HG03064 (cell line): ENCODE data around the gene PROK1.
"Not testable (repeated sequence)": the region's sequence is repeated elsewhere in the genome, so short reads cannot be mapped to it uniquely, and the experiment has no call there.

Source experiments
- ATAC-seq: cut with Tn5 transposase; IDR thresholded peaks from one replicate; pipeline ENCODE4 v1.9.1; 2021; ENCODE audit warnings: low read depth; ENCODE audit not compliant: unreplicated experiment

The PROK1 gene

GRCh38 chr1:110450929-110451328 lies at the start of gene PROK1:
PROK1 (plus strand) TSS chr1:110451149; CDS start chr1:110451217, 68 bp downstream.
- ATAC-seq, result no peak

GRCh38 chr1:110403805-110404204 lies 47.1 kb upstream of the PROK1 start:
- no peak for ATAC-seq

- no peak for ATAC-seq
These were observed 46.5 kb upstream of the PROK1 start for GRCh38 chr1:110404401-110404800.

- not testable (repeated sequence) for ATAC-seq
These were observed 44.5 kb upstream of the PROK1 start for GRCh38 chr1:110406407-110406806.

- peak; percentile 79 for ATAC-seq
These were observed 43.4 kb upstream of the PROK1 start, which contains the start of gene LAMTOR5 for GRCh38 chr1:110407260-110408210. LAMTOR5 (minus strand) TSS chr1:110407694; CDS start chr1:110407620, 74 bp downstream.

GRCh38 chr1:110408488-110408887 lies 42.5 kb upstream of the PROK1 start:
- ATAC-seq, result no peak

- ATAC-seq, result no peak
These were observed 41.6 kb upstream of the PROK1 start for GRCh38 chr1:110409316-110409715.

GRCh38 chr1:110411173-110411735 lies 39.7 kb upstream of the PROK1 start:
- ATAC-seq, result no peak

GRCh38 chr1:110412576-110412975 lies 38.4 kb upstream of the PROK1 start:
- ATAC-seq, result no peak

- not testable (repeated sequence) for ATAC-seq
These were observed 37.9 kb upstream of the PROK1 start for GRCh38 chr1:110413045-110413444.

- no peak for ATAC-seq
These were observed 32.2 kb upstream of the PROK1 start for GRCh38 chr1:110418729-110419128.

GRCh38 chr1:110420023-110420662 lies 30.8 kb upstream of the PROK1 start:
- no peak for ATAC-seq

GRCh38 chr1:110420874-110421793 lies 29.8 kb upstream of the PROK1 start:
- ATAC-seq, result no peak

GRCh38 chr1:110424699-110425611 lies 26.0 kb upstream of the PROK1 start:
- no peak for ATAC-seq

- ATAC-seq, result no peak
These were observed 25.3 kb upstream of the PROK1 start for GRCh38 chr1:110425612-110426152.

GRCh38 chr1:110426854-110427253 lies 24.1 kb upstream of the PROK1 start:
- no peak for ATAC-seq

GRCh38 chr1:110428946-110429345 lies 22.0 kb upstream of the PROK1 start:
- no peak for ATAC-seq

- no peak for ATAC-seq
These were observed 20.6 kb upstream of the PROK1 start for GRCh38 chr1:110430366-110430765.

GRCh38 chr1:110430901-110431300 lies 20.0 kb upstream of the PROK1 start:
- ATAC-seq, result no peak
